H1 (cell line): ENCODE measurements around the gene MS4A15. TPM values are rescaled to one million over a fixed set of nuclear protein-coding genes. Genes with fewer than 3 reads are reported as not detected.

ENCODE experiments used
- polyA plus RNA-seq, 7 experiments: library from polyadenylated mRNA; depleted of rRNA in 3 of 7; stranded (reverse) in 5 of 7; unstranded in 2 of 7; fragments of >200 nt in 5 of 7; fragments of 200-250 nt in 2 of 7; gene quantifications; 1 replicate in 5 of 7; 2 replicates in 1 of 7; 4 replicates in 1 of 7; pipeline versions ENCODE4 v1.2.1 to v1.2.3, GENCODE V29; 2011 to 2013; ENCODE audit warnings: missing spikeins in 2 of 7, mixed read lengths in 2 of 7
- total RNA-seq: library from RNA; stranded (reverse); fragmentation: NEBNext Ultra II Directional; extraction: Animal tissue kit (Norgen Biotek cat#: 25700); gene quantifications from 2 replicates; pipeline ENCODE4 v1.2.1, GENCODE V29; 2021

MS4A15 gene
- total and polyA plus RNA-seq, 2 of the 8 experiments (the other 6 are each of a cell fraction or from before 2014, with no cell fraction given): 0.15 to 0.17 TPM

Other genes with a start within 250 kb of the MS4A15 start
- not detected in 2 replicates for gene MS4A13, start 241.5 kb upstream of the MS4A15 start, total RNA-seq
- gene MS4A13, start 241.5 kb upstream of the MS4A15 start, polyA plus RNA-seq (2011; rRNA removed): not detected in 2 replicates
- not detected in 2 replicates for gene MS4A8, start 57.3 kb upstream of the MS4A15 start, total RNA-seq
- gene MS4A8, start 57.3 kb upstream of the MS4A15 start, polyA plus RNA-seq (2011; rRNA removed): not detected in 2 replicates
- gene MS4A18, start 32.1 kb upstream of the MS4A15 start, total RNA-seq: not detected in 2 replicates
- gene MS4A18, start 32.1 kb upstream of the MS4A15 start, polyA plus RNA-seq (2011; rRNA removed): not detected in 2 replicates
- gene MS4A10, start 28.5 kb downstream of the MS4A15 start, total RNA-seq: not detected in 2 replicates
- gene MS4A10, start 28.5 kb downstream of the MS4A15 start, polyA plus RNA-seq (2011; rRNA removed): not detected in 2 replicates
- 76.4 and 77.1 TPM in 2 replicates for gene CCDC86, start 85.2 kb downstream of the MS4A15 start, total RNA-seq
- gene CCDC86, start 85.2 kb downstream of the MS4A15 start, polyA plus RNA-seq (2011; rRNA removed): 37.7 and 55.6 TPM in 2 replicates
- 0.11 TPM in 1 of 2 replicates, not detected in the other for gene PTGDR2, start 99.1 kb downstream of the MS4A15 start, total RNA-seq
- gene PTGDR2, start 99.1 kb downstream of the MS4A15 start, polyA plus RNA-seq (2011; rRNA removed): 0.20 and 0.25 TPM in 2 replicates
- gene ZP1, start 110.7 kb downstream of the MS4A15 start, total RNA-seq: not detected in 2 replicates
- gene ZP1, start 110.7 kb downstream of the MS4A15 start, polyA plus RNA-seq (2011; rRNA removed): 0.16 TPM in 1 of 2 replicates, not detected in the other
- gene PRPF19, start 149.7 kb downstream of the MS4A15 start, total RNA-seq: 140 and 141 TPM in 2 replicates
- 107 and 176 TPM in 2 replicates for gene PRPF19, start 149.7 kb downstream of the MS4A15 start, polyA plus RNA-seq (2011; rRNA removed)
- gene TMEM109, start 157.3 kb downstream of the MS4A15 start, total RNA-seq: 30.3 and 30.7 TPM in 2 replicates
- 27.3 and 29.9 TPM in 2 replicates for gene TMEM109, start 157.3 kb downstream of the MS4A15 start, polyA plus RNA-seq (2011; rRNA removed)
- gene TMEM132A, start 167.6 kb downstream of the MS4A15 start, total RNA-seq: 97.9 and 98.2 TPM in 2 replicates
- gene TMEM132A, start 167.6 kb downstream of the MS4A15 start, polyA plus RNA-seq (2011; rRNA removed): 46.6 and 69.0 TPM in 2 replicates
- 25.8 and 33.7 TPM in 2 replicates for gene SLC15A3, start 195.3 kb downstream of the MS4A15 start, total RNA-seq
- 31.0 and 36.4 TPM in 2 replicates for gene SLC15A3, start 195.3 kb downstream of the MS4A15 start, polyA plus RNA-seq (2011; rRNA removed)
- 0.19 TPM in 1 of 2 replicates, not detected in the other for gene CD6, start 214.8 kb downstream of the MS4A15 start, total RNA-seq
- 0.03 TPM in 2 replicates for gene CD6, start 214.8 kb downstream of the MS4A15 start, polyA plus RNA-seq (2011; rRNA removed)